Parathyroid adenoma (tissue), 2 donors: Measurements from ENCODE around the gene RAI14.

Experiments
- H2AFZ ChIP-seq: fragments of 300-600 bp; sonication (generic); one replicate; pipeline ENCODE4 v1.7.0; 2017; ENCODE audit warnings: antibody characterized with exemption, mild to moderate bottlenecking
- H3K27ac ChIP-seq: fragments of 300-600 bp; sonication (generic); one replicate; pipeline ENCODE4 v1.7.0; 2017
- H3K27me3 ChIP-seq: fragments of 300-600 bp; sonication (generic); one replicate; pipeline ENCODE4 v1.7.0; 2017; ENCODE audit warnings: low read length; ENCODE audit not compliant: control insufficient read depth, insufficient read depth
- H3K36me3 ChIP-seq: fragments of 300-600 bp; sonication (generic); one replicate; pipeline ENCODE4 v1.7.0; 2017; ENCODE audit warnings: low read length; ENCODE audit not compliant: control insufficient read depth, insufficient read depth
- H3K4me1 ChIP-seq: fragments of 300-600 bp; sonication (generic); one replicate; pipeline ENCODE4 v1.7.0; 2017; ENCODE audit warnings: control low read depth
- H3K4me2 ChIP-seq: fragments of 300-600 bp; sonication (generic); one replicate; pipeline ENCODE4 v1.7.0; 2017; ENCODE audit warnings: low read length
- H3K4me3 ChIP-seq: fragments of 300-600 bp; sonication (generic); one replicate; pipeline ENCODE4 v1.7.0; 2017; ENCODE audit warnings: low read depth, low read length
- H3K79me2 ChIP-seq: fragments of 300-600 bp; sonication (generic); one replicate; pipeline ENCODE4 v1.7.0; 2017; ENCODE audit warnings: control low read depth
- H3K9ac ChIP-seq: fragments of 300-600 bp; sonication (generic); one replicate; pipeline ENCODE4 v1.7.0; 2017; ENCODE audit warnings: mild to moderate bottlenecking
- H3K9me3 ChIP-seq: fragments of 300-600 bp; sonication (generic); one replicate; pipeline ENCODE4 v1.7.0; 2017; ENCODE audit warnings: low read length; ENCODE audit not compliant: control insufficient read depth
- TF ChIP-seq, protein P1 (sequence below): fragments of 300-600 bp; sonication (generic); IDR thresholded peaks from one replicate; pipeline ENCODE4 v1.7.0; 2017; ENCODE audit warnings: antibody characterized with exemption, mild to moderate bottlenecking
- donor health status: primary hyperparathyroidism.

The RAI14 gene

DNA sequence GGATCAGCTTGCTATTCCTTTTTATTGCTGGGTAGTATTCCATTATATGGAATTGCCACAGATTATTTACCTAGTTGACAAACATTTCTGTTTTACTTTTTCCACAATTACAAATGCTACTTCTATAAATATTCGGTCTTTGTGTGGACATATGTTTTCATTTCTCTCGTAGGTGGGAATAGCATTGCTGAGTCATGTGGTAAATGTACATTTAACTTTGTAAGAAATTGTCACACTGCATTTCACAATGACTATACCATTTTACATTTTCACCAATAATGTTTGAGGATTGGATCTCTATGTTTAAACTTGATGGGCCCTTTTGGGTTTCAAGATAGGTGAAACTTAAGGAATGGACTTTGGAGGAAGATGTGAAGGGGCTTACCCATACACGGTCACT is 19.7 kb downstream of the RAI14 start:
- H3K9ac ChIP-seq, result no peak overlapping the region
- H3K4me3 ChIP-seq, result no peak overlapping the region
- no peaks in the 10 kb centered on the region for H3K36me3 ChIP-seq
- TF ChIP-seq, protein P1, sequence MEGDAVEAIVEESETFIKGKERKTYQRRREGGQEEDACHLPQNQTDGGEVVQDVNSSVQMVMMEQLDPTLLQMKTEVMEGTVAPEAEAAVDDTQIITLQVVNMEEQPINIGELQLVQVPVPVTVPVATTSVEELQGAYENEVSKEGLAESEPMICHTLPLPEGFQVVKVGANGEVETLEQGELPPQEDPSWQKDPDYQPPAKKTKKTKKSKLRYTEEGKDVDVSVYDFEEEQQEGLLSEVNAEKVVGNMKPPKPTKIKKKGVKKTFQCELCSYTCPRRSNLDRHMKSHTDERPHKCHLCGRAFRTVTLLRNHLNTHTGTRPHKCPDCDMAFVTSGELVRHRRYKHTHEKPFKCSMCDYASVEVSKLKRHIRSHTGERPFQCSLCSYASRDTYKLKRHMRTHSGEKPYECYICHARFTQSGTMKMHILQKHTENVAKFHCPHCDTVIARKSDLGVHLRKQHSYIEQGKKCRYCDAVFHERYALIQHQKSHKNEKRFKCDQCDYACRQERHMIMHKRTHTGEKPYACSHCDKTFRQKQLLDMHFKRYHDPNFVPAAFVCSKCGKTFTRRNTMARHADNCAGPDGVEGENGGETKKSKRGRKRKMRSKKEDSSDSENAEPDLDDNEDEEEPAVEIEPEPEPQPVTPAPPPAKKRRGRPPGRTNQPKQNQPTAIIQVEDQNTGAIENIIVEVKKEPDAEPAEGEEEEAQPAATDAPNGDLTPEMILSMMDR, result no peak
- H3K79me2 ChIP-seq, result peaks cover 25% of the 10 kb centered on the region
- peaks cover 10% of the 10 kb centered on the region for H3K4me1 ChIP-seq
- no peaks in the 10 kb centered on the region for H3K9me3 ChIP-seq
- H3K27me3 ChIP-seq, result no peaks in the 10 kb centered on the region
- no peak overlapping the region for H3K27ac ChIP-seq
- H2AFZ ChIP-seq, result no peak overlapping the region
- no peak overlapping the region for H3K4me2 ChIP-seq

DNA sequence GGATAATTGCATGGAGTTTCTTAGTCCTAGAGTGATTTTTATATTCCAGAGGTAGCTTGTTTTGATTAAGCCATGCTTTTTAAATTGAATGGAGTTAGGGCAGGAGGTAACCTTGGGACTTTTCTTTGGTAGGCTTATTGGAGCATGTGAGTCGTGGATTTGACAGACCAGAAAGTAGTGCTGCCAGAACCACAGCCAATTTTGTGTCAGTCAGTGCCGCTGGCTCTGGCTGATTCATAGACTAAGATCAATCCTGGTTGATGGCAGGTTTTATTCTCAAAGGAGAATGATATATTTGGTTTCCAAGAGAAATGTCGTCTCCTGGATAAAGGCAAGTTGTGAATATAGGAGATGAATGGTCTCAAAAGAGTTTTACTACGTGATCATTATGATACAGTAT is 20.3 kb downstream of the RAI14 start:
- H3K79me2 ChIP-seq, result peaks cover 25% of the 10 kb centered on the region
- H3K4me3 ChIP-seq, result no peak overlapping the region
- H3K9ac ChIP-seq, result no peak overlapping the region
- H3K27ac ChIP-seq, result no peak overlapping the region
- peaks cover 10% of the 10 kb centered on the region for H3K4me1 ChIP-seq
- H3K9me3 ChIP-seq, result no peaks in the 10 kb centered on the region
- no peaks in the 10 kb centered on the region for H3K36me3 ChIP-seq
- TF ChIP-seq, protein P1, result no peak
- H3K4me2 ChIP-seq, result no peak overlapping the region
- no peaks in the 10 kb centered on the region for H3K27me3 ChIP-seq
- H2AFZ ChIP-seq, result no peak overlapping the region

DNA sequence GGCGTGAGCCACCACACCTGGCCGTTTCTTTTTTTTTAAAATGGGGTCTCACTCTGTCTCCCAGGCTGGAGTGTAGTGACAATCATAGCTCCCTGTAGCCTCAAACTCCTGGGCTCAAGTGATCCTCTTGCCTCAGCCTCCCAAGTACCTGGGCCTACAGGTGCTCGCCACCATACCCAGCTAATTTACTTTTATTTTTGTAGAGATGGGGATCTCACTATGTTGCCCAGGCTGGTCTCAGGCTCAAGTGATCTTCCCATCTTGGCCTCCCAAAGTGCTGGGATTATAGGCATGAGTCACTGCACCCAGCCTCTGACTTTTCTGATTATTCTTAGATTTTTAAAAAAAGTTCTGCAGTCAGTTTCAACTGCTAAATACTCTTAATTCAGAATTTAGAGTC is 21.3 kb downstream of the RAI14 start:
- TF ChIP-seq, protein P1, result no peak
- H3K27me3 ChIP-seq, result no peaks in the 10 kb centered on the region
- no peak overlapping the region for H3K9ac ChIP-seq
- no peak overlapping the region for H3K4me3 ChIP-seq
- peaks cover 25% of the 10 kb centered on the region for H3K79me2 ChIP-seq
- H3K9me3 ChIP-seq, result no peaks in the 10 kb centered on the region
- no peak overlapping the region for H2AFZ ChIP-seq
- H3K27ac ChIP-seq, result no peak overlapping the region
- no peak overlapping the region for H3K4me2 ChIP-seq
- peaks cover 8% of the 10 kb centered on the region for H3K4me1 ChIP-seq
- H3K36me3 ChIP-seq, result no peaks in the 10 kb centered on the region

DNA sequence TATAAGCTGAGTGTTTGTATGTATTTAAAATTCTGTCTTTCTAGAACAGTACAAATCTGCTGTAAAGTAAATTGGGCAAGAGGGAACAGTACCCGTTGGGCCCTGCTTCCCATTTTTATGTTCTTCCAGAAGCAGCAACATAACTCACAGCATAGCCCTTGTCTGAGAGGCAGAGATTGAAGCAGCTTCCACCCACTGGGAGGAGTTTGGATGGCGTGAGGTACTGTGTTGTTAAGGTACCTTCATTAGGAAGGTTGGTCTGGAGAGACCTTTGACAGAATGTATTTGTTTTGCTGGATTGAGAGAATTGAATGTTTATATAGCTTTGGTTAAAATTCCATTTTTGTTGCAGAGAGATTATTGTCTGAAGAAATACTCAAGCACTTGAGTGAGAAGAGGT is 24.8 kb downstream of the RAI14 start:
- TF ChIP-seq, protein P1, result no peak
- no peak overlapping the region for H3K9ac ChIP-seq
- H3K27me3 ChIP-seq, result no peaks in the 10 kb centered on the region
- peaks cover 23% of the 10 kb centered on the region for H3K79me2 ChIP-seq
- no peaks in the 10 kb centered on the region for H3K36me3 ChIP-seq
- no peaks in the 10 kb centered on the region for H3K9me3 ChIP-seq
- no peak overlapping the region for H2AFZ ChIP-seq
- H3K4me2 ChIP-seq, result no peak overlapping the region
- H3K4me3 ChIP-seq, result no peak overlapping the region
- peaks cover 8% of the 10 kb centered on the region for H3K4me1 ChIP-seq
- no peak overlapping the region for H3K27ac ChIP-seq

DNA sequence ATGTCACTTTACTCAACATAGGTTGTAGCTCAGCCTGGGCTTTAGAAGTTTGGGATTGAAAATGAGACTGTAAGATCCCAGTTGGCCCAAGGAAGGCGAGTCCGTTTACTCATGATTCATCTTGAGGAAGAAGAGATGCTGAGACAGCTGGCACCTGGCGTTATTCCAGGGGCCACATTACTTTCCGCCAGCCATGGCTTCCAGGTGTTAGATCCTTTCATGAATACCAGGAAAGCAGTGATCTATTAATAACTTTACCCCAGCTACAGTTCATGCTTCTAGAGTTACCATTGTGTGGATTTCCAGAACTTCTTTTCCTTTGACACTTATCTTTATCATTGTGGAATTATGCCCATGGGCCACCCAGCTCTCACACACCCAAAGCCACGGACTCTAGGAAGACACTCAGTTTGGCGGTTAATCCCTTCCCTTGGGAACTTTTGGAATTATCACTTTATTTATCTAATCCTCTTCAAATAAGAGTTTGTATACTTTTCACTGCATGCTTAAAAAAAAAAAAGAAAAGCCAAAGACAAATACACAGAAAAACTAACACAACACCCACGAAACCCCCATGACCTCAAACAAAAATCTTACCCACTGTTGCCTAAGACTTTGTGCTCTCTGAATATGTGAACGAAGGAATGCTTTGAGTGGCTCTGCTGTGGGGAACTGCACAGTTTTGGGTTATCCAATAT is 26.9 kb downstream of the RAI14 start:
- Histone ChIP-seq H3K36me3 (no peaks in the 10 kb centered on the region), H3K9ac (no peak overlapping the region), H3K4me3 (no peak overlapping the region), H2AFZ (no peak overlapping the region), H3K27me3 (no peaks in the 10 kb centered on the region), H3K79me2 (peaks cover 23% of the 10 kb centered on the region), H3K4me1 (peaks cover 8% of the 10 kb centered on the region), H3K4me2 (no peak overlapping the region), H3K27ac (no peak overlapping the region), H3K9me3 (no peaks in the 10 kb centered on the region)
- TF ChIP-seq, protein P1, result no peak
